Dendritic cell treated with granulocyte-macrophage colony-stimulating factor and Interleukin-4, amounts not matched to agents 40 ng/mL and 50 ng/mL, for 4 days (primary cell): ENCODE data around the gene MT3.

ENCODE experiments used
- H3K27ac Mint-ChIP-seq: one replicate; pipeline ENCODE4 v1.8.0; 2022; ENCODE audit warnings: mild to moderate bottlenecking, mixed read lengths
- H3K27me3 Mint-ChIP-seq: one replicate; pipeline ENCODE4 v1.8.0; 2022; ENCODE audit warnings: mild to moderate bottlenecking, mixed read lengths
- H3K36me3 Mint-ChIP-seq: one replicate; pipeline ENCODE4 v1.8.0; 2022; ENCODE audit warnings: low read depth, mixed read lengths
- H3K4me1 Mint-ChIP-seq: one replicate; pipeline ENCODE4 v1.8.0; 2022; ENCODE audit warnings: low read depth, mixed read lengths
- H3K4me3 Mint-ChIP-seq: one replicate; pipeline ENCODE4 v1.8.0; 2022; ENCODE audit warnings: mild to moderate bottlenecking, moderate library complexity, mixed read lengths
- H3K9me3 Mint-ChIP-seq: one replicate; pipeline ENCODE4 v1.8.0; 2022; ENCODE audit warnings: mixed read lengths
- intact Hi-C: fragments of 100-400 bp; cut with micrococcal nuclease; formaldehyde crosslinking; loops from one replicate; pipeline ENCODE4 v1.15.0; 2022

Gene MT3

DNA sequence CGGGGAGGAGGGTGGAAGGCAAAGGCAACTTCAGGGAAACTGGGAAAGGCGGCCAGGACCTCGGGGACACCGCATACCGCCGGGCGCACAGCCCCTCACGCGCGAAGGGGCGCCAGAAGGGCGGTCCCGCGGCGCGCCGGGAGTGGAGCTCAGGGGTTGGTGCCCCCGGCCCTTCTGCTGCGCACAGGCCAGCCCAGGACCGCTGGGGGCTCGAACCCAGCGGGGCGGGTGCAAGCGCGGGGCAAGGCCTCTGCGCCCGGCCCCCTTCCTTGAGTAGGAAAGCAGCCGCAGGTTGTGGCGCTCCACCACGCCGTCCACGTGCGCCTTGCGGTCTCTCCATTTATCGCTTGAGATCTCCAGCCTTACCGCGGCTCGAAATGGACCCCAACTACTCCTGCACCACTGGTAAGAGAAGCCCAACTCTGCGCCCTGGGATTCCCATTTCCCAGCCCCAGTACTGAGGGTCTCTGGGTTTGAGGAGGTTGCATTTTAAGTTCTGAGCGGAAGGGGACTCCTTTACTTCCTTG is 46.2 kb downstream of the MT3 start:
- Mint-ChIP-seq H3K9me3 (no peaks in the 10 kb centered on the region), H3K27me3 (peaks cover 98% of the 10 kb centered on the region), H3K4me3 (no peak overlapping the region), H3K36me3 (no peaks in the 10 kb centered on the region), H3K27ac (no peak overlapping the region), H3K4me1 (peaks cover 36% of the 10 kb centered on the region)
- intact Hi-C loops, result no loop called here

DNA sequence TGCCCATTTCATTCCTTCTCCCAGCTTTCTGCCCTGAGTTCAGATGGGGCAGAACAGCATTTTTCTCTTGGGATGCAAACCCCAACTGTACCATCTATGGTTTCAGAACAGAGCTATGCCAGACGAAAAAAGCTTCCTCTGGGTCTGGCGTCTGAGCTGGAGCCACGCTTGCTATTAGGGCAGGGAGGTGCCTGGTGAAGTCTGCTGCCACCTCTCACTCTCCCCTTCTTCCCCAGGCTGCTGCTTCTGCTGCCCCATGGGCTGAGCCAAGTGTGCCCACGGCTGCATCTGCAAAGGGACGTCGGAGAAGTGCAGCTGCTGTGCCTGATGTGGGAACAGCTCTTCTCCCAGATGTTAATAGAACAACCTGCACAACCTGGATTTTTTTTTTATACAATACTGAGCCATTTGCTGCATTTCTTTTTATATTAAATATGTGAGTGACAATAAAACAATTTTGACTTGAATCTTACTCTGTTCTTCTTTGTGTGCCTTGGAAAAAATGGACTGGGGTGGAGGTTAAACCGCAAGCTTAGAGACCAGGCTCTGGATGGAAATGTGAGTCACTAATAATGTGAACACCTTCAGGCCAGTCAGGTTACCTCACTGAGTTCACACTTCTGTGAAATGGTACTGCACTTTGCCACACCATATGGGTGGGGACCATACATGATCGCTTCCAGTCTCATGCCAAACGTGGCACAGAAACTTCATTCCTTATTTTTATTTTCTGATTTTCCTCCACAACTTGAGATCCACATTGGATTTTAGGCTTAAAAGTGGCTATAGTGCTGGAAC is 47.5 kb downstream of the MT3 start:
- Mint-ChIP-seq H3K4me1 (peaks cover 33% of the 10 kb centered on the region), H3K36me3 (no peaks in the 10 kb centered on the region), H3K9me3 (no peaks in the 10 kb centered on the region), H3K4me3 (no peak overlapping the region), H3K27ac (no peak overlapping the region), H3K27me3 (peaks cover 95% of the 10 kb centered on the region)
- intact Hi-C loops, result no loop called here

DNA sequence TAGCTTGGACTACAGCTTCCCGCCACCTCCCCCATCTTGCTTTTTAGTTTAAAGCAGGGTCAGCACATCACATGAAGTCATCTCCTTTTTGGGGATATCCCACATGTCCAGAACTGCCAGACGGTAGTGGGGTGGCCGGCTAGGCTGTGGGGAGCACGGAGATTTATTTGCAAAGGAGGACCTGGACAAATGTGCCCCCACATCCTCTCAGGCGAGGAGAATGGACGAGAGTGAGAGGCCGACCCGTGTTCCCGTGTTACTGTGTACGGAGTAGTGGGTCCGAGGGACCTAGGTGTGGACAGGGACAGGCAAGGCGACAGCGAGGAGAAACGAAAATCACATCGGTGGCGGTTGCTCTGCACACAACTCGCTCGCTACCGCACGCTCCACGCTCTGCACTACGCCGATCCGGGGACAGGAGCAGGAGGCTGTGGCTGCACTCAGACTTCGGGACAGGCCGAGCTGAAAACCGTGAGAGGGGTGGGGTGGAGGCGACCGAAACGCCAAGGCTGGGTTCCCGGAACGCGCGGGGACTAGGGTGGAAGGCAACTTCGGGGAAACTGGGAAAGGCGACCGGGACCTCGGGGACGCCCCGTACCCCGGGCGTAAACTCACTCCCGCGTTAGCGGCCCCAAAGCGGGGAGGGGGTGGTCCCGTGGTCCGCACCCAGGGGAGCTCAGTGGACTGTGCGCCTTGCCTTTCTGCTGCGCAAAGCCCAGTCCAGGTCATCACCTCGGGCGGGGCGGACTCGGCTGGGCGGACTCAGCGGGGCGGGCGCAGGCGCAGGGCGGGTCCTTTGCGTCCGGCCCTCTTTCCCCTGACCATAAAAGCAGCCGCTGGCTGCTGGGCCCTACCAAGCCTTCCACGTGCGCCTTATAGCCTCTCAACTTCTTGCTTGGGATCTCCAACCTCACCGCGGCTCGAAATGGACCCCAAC is 48.8 kb downstream of the MT3 start, which contains the start of gene MT1A:
TSS of gene MT1A (plus strand) at position 853 of the 937 bp plus-strand sequence. CDS start at position 926, 73 bp downstream.
- no peaks in the 10 kb centered on the region for H3K9me3 Mint-ChIP-seq
- H3K27ac Mint-ChIP-seq, result no peak within 1 kb of the TSS
- H3K4me3 Mint-ChIP-seq, result peak within 1 kb of the TSS; percentile 72
- H3K4me1 Mint-ChIP-seq, result peaks cover 26% of the 10 kb centered on the region
- intact Hi-C loops, result no loop called here
- peaks cover 94% of the 10 kb centered on the region for H3K27me3 Mint-ChIP-seq
- H3K36me3 Mint-ChIP-seq, result no peaks in the 10 kb centered on the region

DNA sequence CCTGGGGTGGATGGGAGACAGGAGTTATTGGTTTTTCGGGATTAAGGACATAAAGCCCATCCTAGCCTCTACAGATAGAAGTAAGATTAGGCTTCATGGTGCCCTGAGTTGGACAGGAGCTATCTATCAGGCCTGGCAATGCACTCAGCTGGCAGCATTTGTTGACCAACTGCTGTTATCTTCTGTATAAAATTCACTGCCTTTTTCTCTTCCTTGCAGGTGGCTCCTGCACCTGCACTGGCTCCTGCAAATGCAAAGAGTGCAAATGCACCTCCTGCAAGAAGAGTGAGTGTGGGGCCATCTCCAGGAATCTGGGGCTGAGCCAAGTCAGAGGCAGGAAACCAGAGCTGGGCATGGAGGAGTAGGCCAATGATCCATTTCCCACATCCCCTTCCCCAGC is 49.7 kb downstream of the MT3 start:
- H3K9me3 Mint-ChIP-seq, result no peaks in the 10 kb centered on the region
- intact Hi-C loops, result no loop called here
- peaks cover 36% of the 10 kb centered on the region for H3K4me1 Mint-ChIP-seq
- no peak overlapping the region for H3K4me3 Mint-ChIP-seq
- no peak overlapping the region for H3K27ac Mint-ChIP-seq
- H3K36me3 Mint-ChIP-seq, result no peaks in the 10 kb centered on the region
- H3K27me3 Mint-ChIP-seq, result peaks cover 94% of the 10 kb centered on the region

DNA sequence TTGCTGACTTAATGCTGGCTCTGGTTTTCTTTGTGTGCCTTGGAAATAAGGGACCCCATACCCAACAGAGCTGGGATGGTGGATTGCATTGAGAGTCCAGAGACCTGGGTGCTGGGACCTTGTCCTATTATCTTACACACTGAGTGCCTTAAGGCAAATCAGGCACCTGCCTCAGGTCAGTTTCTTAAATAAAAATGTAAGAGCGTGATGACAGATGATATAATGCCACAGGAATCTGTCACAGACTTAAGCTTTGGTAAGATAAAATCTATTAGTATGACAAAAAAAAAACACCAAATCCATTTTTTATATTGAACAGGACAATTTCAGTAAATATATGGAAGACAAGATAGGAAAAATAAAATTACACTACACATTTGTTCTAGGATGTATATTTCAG is 50.7 kb downstream of the MT3 start:
- H3K9me3 Mint-ChIP-seq, result no peaks in the 10 kb centered on the region
- H3K27ac Mint-ChIP-seq, result no peak overlapping the region

More for the DNA sequence above, 50.7 kb downstream of the MT3 start:
- no peak overlapping the region for H3K4me3 Mint-ChIP-seq
- intact Hi-C loops, result no loop called here
- H3K4me1 Mint-ChIP-seq, result peaks cover 33% of the 10 kb centered on the region
- peaks cover 94% of the 10 kb centered on the region for H3K27me3 Mint-ChIP-seq
- no peaks in the 10 kb centered on the region for H3K36me3 Mint-ChIP-seq
